ENCODE results near the gene MAGI2. TPM values are rescaled to one million over a fixed set of nuclear protein-coding genes. Genes with fewer than 3 reads are reported as not detected.

The MAGI2 gene
- total RNA-seq, 3 donors from 2014 or later (not counting 1 experiment from before 2014, with no cell fraction given): 0.09 to 0.48 (median 0.27) TPM

GRCh38 chr7:78736548-78736947 lies 716.9 kb downstream of the MAGI2 start:
- H3K27ac Mint-ChIP-seq: no peak overlapping the region
- H3K27me3 Mint-ChIP-seq (ENCODE audit: low read depth in 2 of 2): no peaks in the 10 kb centered on the region
- no peak overlapping the region for H3K4me3 ChIP-seq (ENCODE audit: low read length)
- ATAC-seq (no peak), DNase-seq (no peak)
- H3K4me1 ChIP-seq (ENCODE audit: control insufficient read depth, insufficient read depth, low read length): no peaks in the 10 kb centered on the region
- WGBS (ENCODE audit: insufficient coverage): 80% methylated on average over 1 of the region's 1 CpG
- no peaks in the 10 kb centered on the region for H3K36me3 ChIP-seq (ENCODE audit: control insufficient read depth, insufficient read depth, low read length)
- H3K36me3 Mint-ChIP-seq: no peaks in the 10 kb centered on the region
- TF ChIP-seq, protein P1, sequence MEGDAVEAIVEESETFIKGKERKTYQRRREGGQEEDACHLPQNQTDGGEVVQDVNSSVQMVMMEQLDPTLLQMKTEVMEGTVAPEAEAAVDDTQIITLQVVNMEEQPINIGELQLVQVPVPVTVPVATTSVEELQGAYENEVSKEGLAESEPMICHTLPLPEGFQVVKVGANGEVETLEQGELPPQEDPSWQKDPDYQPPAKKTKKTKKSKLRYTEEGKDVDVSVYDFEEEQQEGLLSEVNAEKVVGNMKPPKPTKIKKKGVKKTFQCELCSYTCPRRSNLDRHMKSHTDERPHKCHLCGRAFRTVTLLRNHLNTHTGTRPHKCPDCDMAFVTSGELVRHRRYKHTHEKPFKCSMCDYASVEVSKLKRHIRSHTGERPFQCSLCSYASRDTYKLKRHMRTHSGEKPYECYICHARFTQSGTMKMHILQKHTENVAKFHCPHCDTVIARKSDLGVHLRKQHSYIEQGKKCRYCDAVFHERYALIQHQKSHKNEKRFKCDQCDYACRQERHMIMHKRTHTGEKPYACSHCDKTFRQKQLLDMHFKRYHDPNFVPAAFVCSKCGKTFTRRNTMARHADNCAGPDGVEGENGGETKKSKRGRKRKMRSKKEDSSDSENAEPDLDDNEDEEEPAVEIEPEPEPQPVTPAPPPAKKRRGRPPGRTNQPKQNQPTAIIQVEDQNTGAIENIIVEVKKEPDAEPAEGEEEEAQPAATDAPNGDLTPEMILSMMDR (IDR thresholded peaks at IDR 0.05): no peak
- H3K4me1 Mint-ChIP-seq: no peaks in the 10 kb centered on the region
- peaks cover 2 to 6% of the 10 kb centered on the region in 2 donors for H3K9me3 Mint-ChIP-seq
- intact Hi-C loops (cut with micrococcal nuclease): no loop called here
- no peak overlapping the region for H3K4me3 Mint-ChIP-seq
- H3K27me3 ChIP-seq (ENCODE audit: control insufficient read depth, insufficient read depth, low read length): no peaks in the 10 kb centered on the region
- no peak overlapping the region for H3K27ac ChIP-seq (ENCODE audit: low read length)
- H3K9me3 ChIP-seq (ENCODE audit: control insufficient read depth, insufficient read depth, low read length): no peaks in the 10 kb centered on the region

DNA sequence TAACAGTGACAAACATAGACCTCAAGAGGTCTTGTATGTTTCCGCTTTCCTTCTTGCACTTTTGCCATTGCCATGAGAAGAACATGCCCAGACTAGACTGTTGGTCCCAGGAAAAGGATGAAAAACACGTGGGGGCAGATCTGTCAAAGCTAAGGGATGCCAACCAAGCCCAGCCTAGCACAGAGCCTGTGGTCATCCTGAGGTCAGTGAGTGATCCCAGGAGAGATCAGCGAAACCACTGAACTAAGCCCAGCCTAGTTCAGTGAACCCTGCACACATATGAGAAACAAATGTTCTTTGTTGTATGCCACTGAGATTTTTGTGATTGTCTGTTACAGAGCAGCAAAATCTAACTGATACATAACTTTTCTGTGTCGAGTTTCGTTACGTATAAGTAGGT lies 718.8 kb downstream of the MAGI2 start:
- no peaks in the 10 kb centered on the region for H3K36me3 Mint-ChIP-seq
- H3K4me1 ChIP-seq (ENCODE audit: control insufficient read depth, insufficient read depth, low read length): no peaks in the 10 kb centered on the region
- TF ChIP-seq, protein P1 (IDR thresholded peaks at IDR 0.05): no peak
- H3K4me3 Mint-ChIP-seq: no peak overlapping the region
- H3K27me3 ChIP-seq (ENCODE audit: control insufficient read depth, insufficient read depth, low read length): no peaks in the 10 kb centered on the region
- H3K27me3 Mint-ChIP-seq (ENCODE audit: low read depth in 2 of 2): no peaks in the 10 kb centered on the region
- H3K36me3 ChIP-seq (ENCODE audit: control insufficient read depth, insufficient read depth, low read length): no peaks in the 10 kb centered on the region
- ATAC-seq (no peak), DNase-seq (no peak)
- H3K27ac Mint-ChIP-seq: no peak overlapping the region
- H3K27ac ChIP-seq (ENCODE audit: low read length): no peak overlapping the region
- 74% methylated on average over 3 of the region's 6 CpGs for WGBS (ENCODE audit: insufficient coverage)
- no peaks in the 10 kb centered on the region for H3K9me3 ChIP-seq (ENCODE audit: control insufficient read depth, insufficient read depth, low read length)
- H3K9me3 Mint-ChIP-seq: peaks cover 2 to 6% of the 10 kb centered on the region in 2 donors
- no peaks in the 10 kb centered on the region for H3K4me1 Mint-ChIP-seq
- no peak overlapping the region for H3K4me3 ChIP-seq (ENCODE audit: low read length)
- intact Hi-C loops (cut with micrococcal nuclease): no loop called here

DNA sequence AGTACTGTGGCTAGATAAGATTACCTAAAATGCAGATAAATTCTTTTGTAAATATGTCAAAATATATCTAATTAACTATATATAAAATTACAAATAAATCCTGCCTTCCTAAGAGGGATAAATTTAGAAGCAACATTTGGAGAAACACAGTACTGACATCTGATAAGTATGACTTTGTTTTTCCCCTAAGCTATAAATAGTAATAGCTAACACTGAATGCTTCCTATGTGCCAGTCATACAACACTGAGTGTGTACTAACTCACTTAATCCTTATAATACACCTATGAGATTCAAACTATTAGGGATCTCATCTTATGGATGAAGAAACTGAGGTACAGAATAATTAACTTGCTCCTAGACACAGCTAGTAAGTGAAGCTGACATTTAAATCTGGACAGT lies 733.4 kb downstream of the MAGI2 start:
- Histone ChIP-seq H3K4me1 (ENCODE audit: control insufficient read depth, insufficient read depth, low read length) (no peaks in the 10 kb centered on the region), H3K27me3 (ENCODE audit: control insufficient read depth, insufficient read depth, low read length) (no peaks in the 10 kb centered on the region), H3K27ac (ENCODE audit: low read length) (no peak overlapping the region), H3K9me3 (ENCODE audit: control insufficient read depth, insufficient read depth, low read length) (no peaks in the 10 kb centered on the region), H3K4me3 (ENCODE audit: low read length) (no peak overlapping the region), H3K36me3 (ENCODE audit: control insufficient read depth, insufficient read depth, low read length) (no peaks in the 10 kb centered on the region)
- no peak overlapping the region for H3K4me3 Mint-ChIP-seq
- H3K36me3 Mint-ChIP-seq: no peaks in the 10 kb centered on the region
- H3K27ac Mint-ChIP-seq: no peak overlapping the region
- no peaks in the 10 kb centered on the region for H3K27me3 Mint-ChIP-seq (ENCODE audit: low read depth in 2 of 2)
- no peaks in the 10 kb centered on the region for H3K4me1 Mint-ChIP-seq
- no peak for DNase-seq
- intact Hi-C loops (cut with micrococcal nuclease): no loop called here
- H3K9me3 Mint-ChIP-seq: peaks cover 5 to 8% of the 10 kb centered on the region in 2 donors
- TF ChIP-seq, protein P1 (IDR thresholded peaks at IDR 0.05): no peak
- ATAC-seq: no peak

GRCh38 chr7:78718212-78718611 lies 735.3 kb downstream of the MAGI2 start:
- intact Hi-C loops (cut with micrococcal nuclease): no loop called here
- no peaks in the 10 kb centered on the region for H3K9me3 ChIP-seq (ENCODE audit: control insufficient read depth, insufficient read depth, low read length)
- WGBS (ENCODE audit: insufficient coverage): 94% methylated on average over 5 of the region's 5 CpGs
- no peak overlapping the region for H3K4me3 ChIP-seq (ENCODE audit: low read length)
- no peaks in the 10 kb centered on the region for H3K4me1 ChIP-seq (ENCODE audit: control insufficient read depth, insufficient read depth, low read length)
- H3K36me3 ChIP-seq (ENCODE audit: control insufficient read depth, insufficient read depth, low read length): no peaks in the 10 kb centered on the region
- Mint-ChIP-seq H3K9me3 (peaks cover 2 to 5% of the 10 kb centered on the region in 2 donors), H3K4me1 (no peaks in the 10 kb centered on the region), H3K36me3 (no peaks in the 10 kb centered on the region), H3K4me3 (no peak overlapping the region), H3K27ac (no peak overlapping the region), H3K27me3 (ENCODE audit: low read depth in 2 of 2) (no peaks in the 10 kb centered on the region)
- ATAC-seq: no peak
- no peak for DNase-seq
- no peak overlapping the region for H3K27ac ChIP-seq (ENCODE audit: low read length)
- TF ChIP-seq, protein P1 (IDR thresholded peaks at IDR 0.05): no peak
- H3K27me3 ChIP-seq (ENCODE audit: control insufficient read depth, insufficient read depth, low read length): no peaks in the 10 kb centered on the region

All from natural killer cell (primary cell).